ENCODE results near the gene FREM1.

DNA sequence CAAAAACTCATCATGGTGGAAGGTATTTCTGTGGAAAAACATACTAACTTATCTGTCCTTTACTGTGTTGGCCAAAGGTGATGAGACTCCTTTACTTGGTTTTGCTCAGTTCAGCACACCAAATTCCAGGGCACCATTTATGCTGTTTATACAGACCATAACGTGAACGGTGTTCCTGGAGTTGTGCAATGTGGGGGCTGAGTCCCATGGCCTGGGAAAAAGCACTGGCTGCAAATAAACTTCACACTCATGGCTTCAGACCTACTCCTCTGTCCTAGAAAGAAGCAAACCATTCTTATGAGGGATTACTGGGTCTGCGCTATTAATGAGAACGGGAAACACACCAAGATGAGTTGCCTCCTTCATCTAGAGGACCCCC lies 10.4 kb downstream of the FREM1 start:
- TF ChIP-seq, protein P1, sequence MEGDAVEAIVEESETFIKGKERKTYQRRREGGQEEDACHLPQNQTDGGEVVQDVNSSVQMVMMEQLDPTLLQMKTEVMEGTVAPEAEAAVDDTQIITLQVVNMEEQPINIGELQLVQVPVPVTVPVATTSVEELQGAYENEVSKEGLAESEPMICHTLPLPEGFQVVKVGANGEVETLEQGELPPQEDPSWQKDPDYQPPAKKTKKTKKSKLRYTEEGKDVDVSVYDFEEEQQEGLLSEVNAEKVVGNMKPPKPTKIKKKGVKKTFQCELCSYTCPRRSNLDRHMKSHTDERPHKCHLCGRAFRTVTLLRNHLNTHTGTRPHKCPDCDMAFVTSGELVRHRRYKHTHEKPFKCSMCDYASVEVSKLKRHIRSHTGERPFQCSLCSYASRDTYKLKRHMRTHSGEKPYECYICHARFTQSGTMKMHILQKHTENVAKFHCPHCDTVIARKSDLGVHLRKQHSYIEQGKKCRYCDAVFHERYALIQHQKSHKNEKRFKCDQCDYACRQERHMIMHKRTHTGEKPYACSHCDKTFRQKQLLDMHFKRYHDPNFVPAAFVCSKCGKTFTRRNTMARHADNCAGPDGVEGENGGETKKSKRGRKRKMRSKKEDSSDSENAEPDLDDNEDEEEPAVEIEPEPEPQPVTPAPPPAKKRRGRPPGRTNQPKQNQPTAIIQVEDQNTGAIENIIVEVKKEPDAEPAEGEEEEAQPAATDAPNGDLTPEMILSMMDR (IDR thresholded peaks at IDR 0.05) = no peak
- TF ChIP-seq POLR2A (IDR thresholded peaks at IDR 0.05) = no peak
- no peak for TF ChIP-seq POLR2AphosphoS5 (IDR thresholded peaks at IDR 0.05)
